NT2/D1 (cell line): ENCODE measurements around the gene CFAP206.

Experiments
- YY1 ChIP-seq: IDR thresholded peaks from 2 replicates; pipeline ENCODE4 v1.6.1; 2011; ENCODE audit not compliant: insufficient read length, insufficient read depth
- ZNF274 ChIP-seq: IDR thresholded peaks from 2 replicates; pipeline ENCODE4 v1.6.1; 2011; ENCODE audit warnings: mild to moderate bottlenecking, low read depth, low read length

GRCh38 chr6:87396595-87397392, 11.0 kb upstream of the CFAP206 start:
- TF ChIP-seq ZNF274, result no peak
- no peak for TF ChIP-seq YY1
